Posterior vena cava (tissue), 2 donors: Measurements from ENCODE around the gene AKR7A2. TPM values are rescaled to one million over a fixed set of nuclear protein-coding genes. Genes with fewer than 3 reads are reported as not detected.
"Not testable (repeated sequence)": the region's sequence is repeated elsewhere in the genome, so short reads cannot be mapped to it uniquely, and the experiment has no call there.

Experiments used
- DNase-seq: peaks from one replicate; pipeline ENCODE4 v3.0.0-alpha.2; 2020; ENCODE audit warnings: low spot score
- intact Hi-C, 2 donors: fragments of 100-400 bp; cut with DNase I; formaldehyde crosslinking; loops; one replicate each; pipeline versions ENCODE4 v1.14.1 to v1.14.2; 2022 to 2023
- total RNA-seq, 2 donors: library from RNA; stranded (reverse); fragmentation: NEBNext Ultra II Directional; extraction: Animal tissue kit (Norgen Biotek cat#: 25700); gene quantifications; one replicate each; pipeline ENCODE4 v1.2.1, GENCODE V29; 2021
- donor health status: DM: yes; HTN: yes; CAD: no.
- donor health status: DM: yes; HTN: yes; CAD: no.

AKR7A2 gene
- total RNA-seq, 2 donors from 2014 or later = 18.8 to 29.9 TPM

DNA sequence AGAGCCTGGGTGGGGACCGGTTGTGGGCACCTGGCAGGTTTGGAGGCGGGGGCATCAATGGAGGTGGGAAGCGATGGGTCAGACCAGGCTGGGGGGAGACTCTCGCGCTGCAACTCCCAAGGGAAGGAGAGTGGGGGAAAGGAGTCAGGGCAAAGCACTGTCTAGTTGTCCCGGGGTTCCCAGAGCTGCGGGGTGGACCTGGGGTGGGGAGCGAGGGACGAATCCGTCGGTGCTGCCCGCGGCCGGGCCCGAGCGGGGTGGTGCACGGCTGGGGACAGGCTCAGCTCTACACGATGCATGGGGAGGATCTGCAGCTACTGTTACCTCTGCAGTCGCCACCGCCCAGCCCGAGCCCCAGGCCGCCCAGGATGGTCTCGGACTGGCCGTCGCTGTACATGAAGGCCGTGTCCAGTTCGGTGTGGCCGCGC lies 427 bp downstream of the AKR7A2 start:
- intact Hi-C loops = no loop called here
- no peak for DNase-seq

DNA sequence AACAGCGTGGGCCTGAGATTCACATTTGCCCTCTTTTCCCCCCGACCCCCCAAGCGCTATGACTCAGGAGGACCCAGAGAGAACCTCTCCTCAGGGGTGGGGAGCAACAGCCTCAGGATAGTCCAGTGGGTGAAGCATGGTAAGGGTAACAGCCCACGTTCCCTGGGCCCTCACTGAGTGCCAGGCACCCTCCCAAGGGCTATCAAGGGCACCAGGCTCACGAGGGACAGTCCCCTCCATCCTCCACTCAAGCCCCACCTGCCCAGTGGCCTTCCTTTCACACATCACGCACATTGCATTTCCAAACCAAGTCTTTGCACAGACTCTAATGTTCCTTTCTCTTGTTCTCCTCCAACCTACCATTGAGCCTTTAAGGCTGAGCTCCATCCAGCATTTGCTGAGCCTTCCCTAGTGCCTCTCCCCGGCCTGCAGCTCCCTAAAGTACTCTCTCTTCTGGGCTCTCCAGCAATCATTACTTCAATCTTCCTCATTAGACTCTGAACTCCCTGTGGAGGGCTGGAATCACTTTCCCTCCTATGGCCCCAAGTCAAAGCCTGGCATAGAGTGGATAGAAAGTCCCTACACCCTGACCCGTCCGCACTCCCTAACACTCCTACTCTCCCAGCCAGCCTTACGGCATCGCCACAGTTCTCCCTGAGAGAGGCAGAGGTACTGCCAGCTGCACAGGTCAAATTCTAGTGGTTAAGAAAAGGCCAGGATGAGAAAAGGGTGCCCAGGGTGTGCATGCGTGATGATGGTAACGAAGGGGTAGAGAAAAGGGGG lies 1.0 kb downstream of the AKR7A2 start:
- DNase-seq = peak; percentile 23
- intact Hi-C loops = no loop called here

DNA sequence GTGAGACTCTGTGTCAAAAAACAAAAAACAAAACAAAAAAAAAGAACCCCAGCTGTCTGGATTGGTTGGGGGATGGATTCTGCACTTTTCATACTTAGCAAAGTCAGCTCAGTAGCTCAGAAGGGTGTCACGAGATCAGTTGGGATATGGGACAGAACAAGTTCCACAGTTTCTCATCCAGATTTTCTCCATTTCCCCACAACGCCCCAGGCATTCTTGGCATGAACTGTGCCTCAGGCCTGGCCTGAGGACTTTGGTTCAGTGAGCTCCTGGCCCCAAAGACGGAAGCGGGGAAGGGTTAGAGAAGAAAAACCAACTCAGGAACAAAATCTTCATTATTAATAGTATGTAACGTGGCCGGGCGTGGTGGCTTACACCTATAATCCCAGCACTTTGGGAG lies 1.9 kb downstream of the AKR7A2 start:
- no peak for DNase-seq
- intact Hi-C loops = no loop called here

DNA sequence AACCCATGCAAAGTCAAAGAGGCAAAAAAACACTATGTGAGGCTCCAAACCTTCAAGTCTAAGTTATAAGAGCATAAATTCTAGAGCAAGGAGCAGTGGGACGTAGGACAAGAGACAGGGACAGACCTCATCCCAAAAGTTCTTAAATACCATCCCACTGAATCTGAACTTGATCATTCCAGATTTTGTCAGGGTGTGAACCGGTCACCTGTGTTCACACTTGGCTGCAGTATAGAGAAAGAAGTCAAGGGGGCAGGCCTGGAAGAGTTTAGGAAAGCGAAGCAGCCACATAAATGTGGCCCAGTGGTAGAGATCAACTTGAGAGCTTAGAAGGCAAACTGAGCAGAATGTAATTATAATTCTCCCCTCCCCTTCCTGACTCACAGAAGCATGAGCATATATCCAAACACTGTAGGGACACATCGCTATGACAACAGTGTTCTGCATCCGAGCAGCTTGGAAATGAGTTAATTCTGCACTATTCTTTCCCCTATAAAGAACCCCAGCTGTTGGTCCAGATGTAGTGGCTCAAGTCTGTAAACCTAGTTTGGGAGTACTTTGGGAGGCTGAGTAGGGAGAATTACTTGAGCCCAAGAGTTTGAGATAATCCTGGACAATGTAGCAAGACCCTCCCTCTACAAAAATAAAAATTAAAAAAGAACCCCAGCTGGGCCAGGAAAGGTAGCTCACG lies 2.7 kb downstream of the AKR7A2 start:
- intact Hi-C loops = no loop called here

DNA sequence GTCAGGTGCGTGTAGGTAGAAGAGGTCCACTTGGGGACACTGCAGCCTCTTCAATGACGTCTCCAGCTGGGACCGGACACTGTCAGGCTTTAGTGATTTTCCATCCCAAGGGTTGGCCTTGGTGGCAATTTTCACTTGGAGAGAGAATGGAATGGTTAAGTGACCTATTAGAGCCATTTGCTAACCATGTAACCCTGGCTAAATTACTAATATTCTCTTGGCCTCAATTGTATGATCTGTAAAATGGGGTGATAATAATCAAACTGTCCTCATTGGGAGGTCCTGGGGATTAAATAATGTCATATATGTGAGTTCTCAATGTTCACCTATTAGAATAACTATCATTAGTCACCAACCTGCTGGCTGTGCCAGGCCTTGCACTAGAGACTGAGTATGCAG lies 3.4 kb downstream of the AKR7A2 start:
- intact Hi-C loops = no loop called here

More for the DNA sequence above, 2.7 kb downstream of the AKR7A2 start:
- DNase-seq = peak; percentile 22

DNA sequence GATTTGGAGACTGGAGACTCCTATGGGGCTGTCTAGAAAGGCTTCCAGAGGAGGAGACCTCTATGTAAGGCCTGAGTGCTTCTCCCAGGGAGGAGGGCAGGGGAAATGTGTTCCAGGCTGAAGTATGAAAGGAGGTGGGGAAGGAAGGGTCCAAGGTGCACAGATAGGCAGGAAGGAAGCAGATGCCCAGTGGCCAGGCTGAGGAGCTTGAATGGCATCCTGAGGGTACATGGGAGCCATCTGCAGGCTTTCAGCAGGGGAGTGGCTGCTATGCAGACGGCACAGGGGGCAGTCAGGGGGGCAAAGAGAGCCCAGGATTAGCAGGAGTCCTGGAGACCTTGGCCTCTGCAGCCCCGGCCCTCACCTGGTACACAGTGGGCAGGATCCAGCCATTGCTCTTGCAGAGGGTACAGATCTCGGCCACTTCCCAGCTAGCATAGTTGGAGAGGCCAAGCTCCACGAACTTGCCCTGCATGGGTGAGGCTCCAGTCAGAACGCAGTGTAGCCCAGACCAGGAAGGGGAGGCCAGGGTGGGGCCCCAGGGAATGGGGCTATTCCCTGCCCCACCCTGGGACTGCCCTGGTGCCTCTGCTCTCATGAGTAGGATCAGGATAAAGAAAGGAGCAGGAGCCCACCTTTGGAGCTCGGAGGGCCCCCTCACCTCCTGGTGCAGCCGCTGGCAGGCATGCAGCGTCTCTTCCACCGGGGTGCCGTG lies 4.0 kb downstream of the AKR7A2 start:
- intact Hi-C loops = no loop called here
- no peak for DNase-seq

More for the DNA sequence above, 3.4 kb downstream of the AKR7A2 start:
- DNase-seq = no peak

DNA sequence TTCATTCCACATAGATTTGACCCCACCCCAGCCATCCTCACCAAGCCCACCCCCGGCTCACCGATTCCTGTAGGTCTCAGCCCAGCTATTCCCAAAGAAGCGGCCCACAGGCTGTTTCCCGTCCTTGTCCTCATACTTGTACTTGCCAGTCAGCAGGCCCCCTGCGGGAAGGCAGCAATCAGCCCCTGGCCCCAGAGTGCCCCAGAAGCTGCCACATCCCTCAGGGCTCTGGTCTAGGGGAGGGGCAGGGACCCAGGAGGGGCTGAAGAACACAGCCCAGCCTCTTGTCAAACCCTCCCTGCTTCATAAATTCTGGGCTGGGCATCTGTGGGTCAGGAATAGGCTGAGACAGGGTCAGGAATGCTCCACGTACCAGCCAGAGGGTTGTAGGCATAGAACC lies 5.0 kb downstream of the AKR7A2 start:
- intact Hi-C loops = no loop called here

DNA sequence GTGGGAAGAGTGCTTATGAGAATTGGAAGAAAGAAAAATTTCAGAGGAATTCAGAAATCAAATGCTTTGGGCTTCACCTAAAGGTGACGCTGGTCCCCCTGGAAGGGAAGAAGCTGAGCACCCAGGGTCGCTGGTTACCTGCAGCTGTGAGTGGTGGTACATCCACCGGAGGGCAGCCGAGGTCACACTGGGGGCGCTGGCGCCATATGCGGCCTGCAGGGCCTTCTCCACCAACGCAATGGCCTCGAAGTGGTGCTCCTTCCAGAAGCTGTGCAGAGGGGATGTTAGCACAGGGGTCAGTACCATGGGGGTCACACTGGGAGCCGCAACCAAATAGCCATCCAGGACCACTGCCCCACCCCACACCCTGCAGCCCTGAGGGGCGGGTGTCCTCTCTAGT lies 6.1 kb downstream of the AKR7A2 start:
- no peak for DNase-seq
- intact Hi-C loops = no loop called here

More for the DNA sequence above, 5.0 kb downstream of the AKR7A2 start:
- no peak for DNase-seq

DNA sequence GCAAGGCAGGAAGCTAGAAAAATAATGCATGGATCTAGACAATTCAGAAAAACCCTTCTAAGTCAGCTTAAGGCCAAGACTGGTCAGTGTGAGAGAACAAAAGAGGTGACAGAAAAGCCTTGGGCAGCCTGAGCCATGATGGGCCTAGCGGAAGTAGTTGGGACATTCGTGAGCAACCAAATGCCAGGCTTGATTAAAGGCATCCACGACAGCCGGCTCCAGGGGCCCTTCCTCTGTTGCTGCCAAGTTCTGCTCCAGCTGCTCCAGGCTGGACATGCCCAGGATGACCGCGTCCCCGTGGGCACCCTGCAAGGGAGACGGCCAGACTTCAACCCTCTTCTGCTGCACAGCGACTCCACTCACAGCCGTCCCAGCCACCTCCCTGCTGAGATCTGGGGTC lies 7.9 kb downstream of the AKR7A2 start:
- DNase-seq, intact Hi-C loops: not testable (repeated sequence)

DNA sequence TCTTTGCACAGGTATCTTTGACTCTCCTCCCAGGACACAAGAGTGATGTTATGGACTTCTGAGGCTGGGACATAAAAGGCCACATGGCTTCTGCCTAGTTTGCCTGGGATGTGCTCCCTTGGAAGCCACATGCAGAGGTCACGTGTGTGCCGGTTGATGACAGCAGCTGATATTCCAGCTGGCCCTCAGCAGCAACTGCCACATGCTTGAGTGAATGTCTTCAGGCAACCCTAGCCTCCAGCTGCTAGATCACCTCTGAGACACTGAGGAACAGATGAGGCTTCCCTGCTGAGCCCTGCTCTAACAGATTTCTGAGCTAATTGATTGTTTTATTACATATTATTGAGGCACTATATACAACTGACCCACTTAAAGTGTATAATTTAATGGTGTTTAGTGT lies 11.7 kb downstream of the AKR7A2 start:
- DNase-seq = no peak
- intact Hi-C loops = loop anchor here in 1 of 2 donors (2.0 kb wide), 1 partner anchor 49 kb away; no protein-coding TSS in a partner anchor

DNA sequence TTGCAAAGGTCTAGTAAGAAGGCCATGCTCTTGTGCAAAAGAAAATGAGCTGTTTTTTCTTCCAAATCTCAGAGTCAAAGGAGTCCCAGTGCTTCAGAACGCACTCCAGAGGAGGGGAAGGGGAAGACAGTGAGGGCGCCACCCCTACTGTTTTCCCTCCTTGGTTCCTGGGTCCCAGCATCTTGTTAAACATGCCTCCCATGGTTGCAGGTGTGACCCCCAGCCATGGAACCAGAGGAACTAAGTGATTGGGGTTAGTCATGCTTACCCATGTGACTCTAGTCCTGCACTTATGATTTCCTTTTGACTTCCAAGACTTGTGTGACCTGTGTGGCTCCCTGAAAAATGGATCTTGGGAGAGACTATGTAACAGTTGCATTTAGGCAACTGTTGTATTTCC lies 17.3 kb downstream of the AKR7A2 start:
- DNase-seq = no peak
- intact Hi-C loops = no loop called here

DNA sequence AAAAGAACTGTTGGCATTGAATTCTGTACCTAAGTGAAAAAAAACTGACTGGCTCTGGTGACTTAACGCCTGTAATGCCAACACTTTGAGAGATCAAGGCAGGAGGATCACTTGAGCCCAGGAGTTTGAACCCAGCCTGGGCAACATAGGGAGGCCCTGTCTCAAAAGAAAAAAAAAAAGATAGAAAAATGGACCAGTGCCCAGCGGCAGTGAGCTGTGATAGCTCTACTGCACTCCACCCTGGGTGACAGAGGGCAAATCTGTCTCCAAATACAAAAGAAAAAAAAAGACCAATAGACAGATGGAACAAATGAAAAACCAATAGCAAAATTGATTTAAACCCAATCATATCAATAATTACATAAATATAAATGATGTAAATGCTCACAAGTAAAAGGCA lies 22.7 kb downstream of the AKR7A2 start:
- intact Hi-C loops = no loop called here

DNA sequence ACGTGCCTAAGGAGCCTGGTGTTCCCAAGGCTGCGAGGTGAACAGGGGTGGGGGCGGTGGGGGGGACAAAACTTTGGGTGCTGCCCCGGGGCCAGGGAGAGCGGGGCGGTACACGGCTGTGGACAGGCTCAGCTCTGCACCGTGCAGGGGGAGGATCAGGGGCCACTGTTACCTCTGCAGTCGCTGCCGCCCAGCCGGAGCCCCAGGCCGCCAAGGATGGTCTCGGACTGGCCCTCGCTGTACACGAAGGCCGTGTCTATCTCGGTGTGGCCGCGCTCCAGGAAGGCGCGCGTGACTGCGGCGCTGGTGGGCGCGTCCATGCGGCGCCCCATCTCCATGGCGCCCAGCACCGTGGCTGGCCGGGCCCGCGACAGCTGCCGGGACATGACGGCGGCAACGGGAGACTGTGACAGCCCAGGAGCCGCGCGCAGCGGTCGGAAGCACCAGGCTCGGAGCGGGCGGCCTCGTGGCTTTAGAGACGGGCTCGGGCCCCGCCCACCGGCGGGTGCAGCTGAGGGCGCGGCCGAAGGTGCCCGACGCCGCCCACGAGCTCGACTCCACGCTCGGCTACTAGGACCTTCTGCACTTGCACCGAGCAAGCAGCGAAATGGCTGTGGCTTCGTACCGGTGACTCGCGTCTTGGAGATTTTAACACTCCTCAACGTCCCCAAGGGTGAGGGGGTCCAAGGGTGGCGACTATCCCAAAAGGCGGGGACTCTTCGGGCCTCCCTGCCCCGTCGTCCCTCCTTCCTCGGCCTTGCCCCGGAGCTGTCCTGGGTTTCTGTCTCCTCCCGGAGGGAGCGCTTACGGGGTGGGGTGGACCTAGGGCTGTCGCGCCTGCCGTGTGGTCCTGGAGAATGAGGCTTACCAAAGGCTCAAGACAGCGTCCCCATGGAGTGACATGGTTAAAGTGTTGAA lies 23.4 kb downstream of the AKR7A2 start, which contains the start of gene AKR7A3:
AKR7A3 (minus strand) TSS at position 447 of the 918 bp plus-strand sequence; CDS start at position 386, 61 bp downstream.
- intact Hi-C loops, DNase-seq: not testable (repeated sequence)

More for the DNA sequence above, 22.7 kb downstream of the AKR7A2 start:
- no peak for DNase-seq

DNA sequence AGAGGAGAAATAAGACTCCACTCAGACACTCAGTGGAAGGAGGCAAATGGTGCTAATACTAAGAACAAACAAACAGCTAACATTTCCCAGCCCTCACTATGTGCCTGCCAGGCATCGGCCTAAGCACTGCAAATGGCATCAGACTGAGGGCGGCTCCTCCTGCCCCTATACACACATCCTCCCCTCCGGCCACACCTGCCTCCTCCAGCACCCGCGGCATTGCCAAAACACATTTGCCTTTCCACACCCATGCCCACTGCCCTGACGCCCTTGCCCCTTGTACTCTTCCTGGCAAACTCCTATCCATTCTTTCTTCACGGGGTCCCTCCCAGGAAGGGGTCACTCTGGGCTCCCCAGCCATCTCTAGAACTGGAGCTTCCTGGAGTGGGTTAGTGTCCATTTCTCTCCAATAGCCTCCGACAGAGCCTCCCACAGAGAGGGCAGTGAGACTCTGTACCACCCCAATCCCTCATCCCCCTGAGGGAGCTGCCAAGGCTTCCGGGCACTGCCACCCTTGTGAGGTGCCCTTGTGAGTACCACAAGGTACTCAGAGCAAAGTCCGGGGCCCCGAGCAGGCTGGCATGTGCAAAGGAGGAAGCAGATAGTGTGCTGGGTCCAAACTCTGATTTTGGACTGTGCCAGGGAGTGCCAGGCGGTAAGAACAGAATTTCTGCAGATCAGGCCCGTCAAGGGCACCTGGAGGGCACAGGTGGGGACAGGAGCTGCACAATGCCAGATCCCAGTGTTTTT lies 24.3 kb downstream of the AKR7A2 start:
- no peak for DNase-seq
- intact Hi-C loops = no loop called here

DNA sequence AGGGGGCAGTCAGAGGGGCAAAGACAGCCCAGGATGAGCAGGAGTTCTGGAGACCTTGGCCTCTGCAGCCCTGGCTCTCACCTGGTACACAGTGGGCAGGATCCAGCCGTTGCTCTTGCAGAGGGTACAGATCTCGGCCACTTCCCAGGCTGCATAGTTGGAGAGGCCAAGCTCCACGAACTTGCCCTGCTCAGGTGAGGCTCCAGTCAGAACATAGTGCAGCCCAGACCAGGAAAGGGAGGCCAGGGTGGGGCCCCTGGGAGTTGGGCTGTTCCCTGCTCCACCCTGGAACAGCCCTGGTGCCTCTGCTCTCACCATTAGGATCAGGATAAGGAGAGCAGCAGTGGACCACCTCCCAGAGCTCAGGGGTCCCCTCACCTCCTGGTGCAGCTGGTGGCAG lies 26.1 kb downstream of the AKR7A2 start:
- intact Hi-C loops, DNase-seq: not testable (repeated sequence)

DNA sequence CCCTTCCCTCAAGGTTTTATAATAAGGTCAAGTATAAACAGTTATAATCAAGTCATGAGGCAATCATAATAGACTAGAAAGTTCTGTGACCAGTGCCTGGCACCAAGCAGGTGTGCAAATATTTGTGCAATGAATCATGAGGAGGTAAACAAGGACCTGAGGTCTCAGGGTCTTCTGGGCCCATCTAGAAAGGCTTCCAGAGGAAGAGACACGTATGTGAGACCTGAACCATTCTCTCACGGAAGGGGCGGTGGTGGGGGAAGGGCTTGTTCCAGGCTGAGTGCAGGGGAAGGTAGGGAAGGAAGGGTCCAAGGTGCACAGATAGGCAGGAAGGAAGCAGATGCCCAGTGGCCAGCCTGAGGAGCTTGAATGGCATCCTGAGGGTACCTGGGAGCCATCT lies 26.6 kb downstream of the AKR7A2 start:
- DNase-seq, intact Hi-C loops: not testable (repeated sequence)

DNA sequence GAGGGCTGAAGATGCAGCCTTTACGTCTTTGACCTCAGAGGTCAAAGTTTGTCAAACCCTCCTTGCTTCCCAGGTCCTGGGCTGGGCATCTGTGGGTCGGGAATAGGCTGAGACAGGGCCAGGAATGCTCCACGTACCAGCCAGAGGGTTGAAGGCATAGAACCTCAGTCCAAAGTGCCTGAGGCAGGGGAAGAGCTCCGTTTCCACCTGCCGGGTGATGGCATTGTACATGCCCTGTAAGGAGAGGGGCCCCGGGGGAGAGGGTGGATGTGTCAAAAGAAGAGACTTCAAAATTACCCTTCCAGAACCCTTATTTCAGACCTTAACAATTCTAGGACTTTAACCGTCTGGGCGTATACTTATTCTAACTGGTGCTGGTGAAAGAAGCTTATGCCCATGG lies 27.1 kb downstream of the AKR7A2 start:
- DNase-seq = no peak
- intact Hi-C loops = no loop called here

DNA sequence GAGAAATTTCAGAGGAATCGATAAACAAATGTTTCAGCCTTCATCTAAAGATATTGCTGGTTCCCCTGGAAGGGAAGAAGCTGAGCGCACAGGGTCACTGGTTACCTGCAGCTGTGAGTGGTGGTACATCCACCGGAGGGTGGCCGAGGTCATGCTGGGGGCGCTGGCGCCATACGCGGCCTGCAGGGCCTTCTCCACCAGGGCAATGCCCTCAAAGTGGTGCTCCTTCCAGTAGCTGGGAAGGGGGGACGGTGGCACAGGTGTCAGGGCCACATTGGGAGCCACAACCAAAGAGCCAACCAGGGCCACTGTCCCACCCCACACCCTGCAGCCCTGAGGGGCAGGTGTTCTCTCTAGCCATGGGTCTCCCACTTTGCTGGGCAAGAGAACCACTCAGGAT lies 28.1 kb downstream of the AKR7A2 start:
- intact Hi-C loops = no loop called here
- DNase-seq = no peak
